ENCODE data around the gene NT5DC1.

DNA sequence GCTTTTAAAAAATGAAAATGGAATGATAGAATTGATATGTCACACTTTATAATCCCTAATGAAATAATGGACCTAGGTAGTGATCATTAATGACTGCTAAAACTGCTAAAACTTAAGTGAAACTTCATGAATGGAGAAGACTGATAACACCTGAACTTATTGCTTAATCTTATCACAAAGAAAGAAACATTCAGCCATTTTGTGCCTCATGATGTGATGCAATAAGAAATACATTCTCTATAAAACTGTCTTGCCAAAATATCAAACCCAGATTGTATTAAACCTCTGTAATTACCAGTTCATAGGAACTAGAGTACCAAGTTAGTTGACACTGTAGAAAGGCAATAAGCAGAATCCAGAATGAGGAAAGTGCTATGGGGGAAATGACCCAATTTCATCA lies 79.7 kb downstream of the NT5DC1 start:
- TF ChIP-seq CTCF (conservative IDR thresholded peaks at IDR 0.05; ENCODE audit: low read depth in 2 of 2) (no peak), POLR2AphosphoS5 (IDR thresholded peaks at IDR 0.05; ENCODE audit: low read depth) (no peak), EZH2 (IDR thresholded peaks at IDR 0.05; ENCODE audit: low read depth, unreplicated experiment) (no peak), CREB1 (CRISPR knock-in tag; IDR thresholded peaks at IDR 0.05; ENCODE audit: low read depth) (no peak), ZNF114 (CRISPR knock-in tag; IDR thresholded peaks at IDR 0.05) (no peak), ETS1 (IDR thresholded peaks at IDR 0.05) (no peak), ZNF331 (CRISPR knock-in tag; IDR thresholded peaks at IDR 0.05; ENCODE audit: low read depth) (no peak), EZH2phosphoT487 (IDR thresholded peaks at IDR 0.05; ENCODE audit: unreplicated experiment) (no peak), NANOG (IDR thresholded peaks at IDR 0.05; ENCODE audit: borderline replicate concordance) (no peak), JUNB (IDR thresholded peaks at IDR 0.05; ENCODE audit: unreplicated experiment) (no peak)
- TF ChIP-seq, protein P1, sequence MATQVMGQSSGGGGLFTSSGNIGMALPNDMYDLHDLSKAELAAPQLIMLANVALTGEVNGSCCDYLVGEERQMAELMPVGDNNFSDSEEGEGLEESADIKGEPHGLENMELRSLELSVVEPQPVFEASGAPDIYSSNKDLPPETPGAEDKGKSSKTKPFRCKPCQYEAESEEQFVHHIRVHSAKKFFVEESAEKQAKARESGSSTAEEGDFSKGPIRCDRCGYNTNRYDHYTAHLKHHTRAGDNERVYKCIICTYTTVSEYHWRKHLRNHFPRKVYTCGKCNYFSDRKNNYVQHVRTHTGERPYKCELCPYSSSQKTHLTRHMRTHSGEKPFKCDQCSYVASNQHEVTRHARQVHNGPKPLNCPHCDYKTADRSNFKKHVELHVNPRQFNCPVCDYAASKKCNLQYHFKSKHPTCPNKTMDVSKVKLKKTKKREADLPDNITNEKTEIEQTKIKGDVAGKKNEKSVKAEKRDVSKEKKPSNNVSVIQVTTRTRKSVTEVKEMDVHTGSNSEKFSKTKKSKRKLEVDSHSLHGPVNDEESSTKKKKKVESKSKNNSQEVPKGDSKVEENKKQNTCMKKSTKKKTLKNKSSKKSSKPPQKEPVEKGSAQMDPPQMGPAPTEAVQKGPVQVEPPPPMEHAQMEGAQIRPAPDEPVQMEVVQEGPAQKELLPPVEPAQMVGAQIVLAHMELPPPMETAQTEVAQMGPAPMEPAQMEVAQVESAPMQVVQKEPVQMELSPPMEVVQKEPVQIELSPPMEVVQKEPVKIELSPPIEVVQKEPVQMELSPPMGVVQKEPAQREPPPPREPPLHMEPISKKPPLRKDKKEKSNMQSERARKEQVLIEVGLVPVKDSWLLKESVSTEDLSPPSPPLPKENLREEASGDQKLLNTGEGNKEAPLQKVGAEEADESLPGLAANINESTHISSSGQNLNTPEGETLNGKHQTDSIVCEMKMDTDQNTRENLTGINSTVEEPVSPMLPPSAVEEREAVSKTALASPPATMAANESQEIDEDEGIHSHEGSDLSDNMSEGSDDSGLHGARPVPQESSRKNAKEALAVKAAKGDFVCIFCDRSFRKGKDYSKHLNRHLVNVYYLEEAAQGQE (IDR thresholded peaks at IDR 0.05; ENCODE audit: unreplicated experiment): no peak
- TF ChIP-seq, protein P2, sequence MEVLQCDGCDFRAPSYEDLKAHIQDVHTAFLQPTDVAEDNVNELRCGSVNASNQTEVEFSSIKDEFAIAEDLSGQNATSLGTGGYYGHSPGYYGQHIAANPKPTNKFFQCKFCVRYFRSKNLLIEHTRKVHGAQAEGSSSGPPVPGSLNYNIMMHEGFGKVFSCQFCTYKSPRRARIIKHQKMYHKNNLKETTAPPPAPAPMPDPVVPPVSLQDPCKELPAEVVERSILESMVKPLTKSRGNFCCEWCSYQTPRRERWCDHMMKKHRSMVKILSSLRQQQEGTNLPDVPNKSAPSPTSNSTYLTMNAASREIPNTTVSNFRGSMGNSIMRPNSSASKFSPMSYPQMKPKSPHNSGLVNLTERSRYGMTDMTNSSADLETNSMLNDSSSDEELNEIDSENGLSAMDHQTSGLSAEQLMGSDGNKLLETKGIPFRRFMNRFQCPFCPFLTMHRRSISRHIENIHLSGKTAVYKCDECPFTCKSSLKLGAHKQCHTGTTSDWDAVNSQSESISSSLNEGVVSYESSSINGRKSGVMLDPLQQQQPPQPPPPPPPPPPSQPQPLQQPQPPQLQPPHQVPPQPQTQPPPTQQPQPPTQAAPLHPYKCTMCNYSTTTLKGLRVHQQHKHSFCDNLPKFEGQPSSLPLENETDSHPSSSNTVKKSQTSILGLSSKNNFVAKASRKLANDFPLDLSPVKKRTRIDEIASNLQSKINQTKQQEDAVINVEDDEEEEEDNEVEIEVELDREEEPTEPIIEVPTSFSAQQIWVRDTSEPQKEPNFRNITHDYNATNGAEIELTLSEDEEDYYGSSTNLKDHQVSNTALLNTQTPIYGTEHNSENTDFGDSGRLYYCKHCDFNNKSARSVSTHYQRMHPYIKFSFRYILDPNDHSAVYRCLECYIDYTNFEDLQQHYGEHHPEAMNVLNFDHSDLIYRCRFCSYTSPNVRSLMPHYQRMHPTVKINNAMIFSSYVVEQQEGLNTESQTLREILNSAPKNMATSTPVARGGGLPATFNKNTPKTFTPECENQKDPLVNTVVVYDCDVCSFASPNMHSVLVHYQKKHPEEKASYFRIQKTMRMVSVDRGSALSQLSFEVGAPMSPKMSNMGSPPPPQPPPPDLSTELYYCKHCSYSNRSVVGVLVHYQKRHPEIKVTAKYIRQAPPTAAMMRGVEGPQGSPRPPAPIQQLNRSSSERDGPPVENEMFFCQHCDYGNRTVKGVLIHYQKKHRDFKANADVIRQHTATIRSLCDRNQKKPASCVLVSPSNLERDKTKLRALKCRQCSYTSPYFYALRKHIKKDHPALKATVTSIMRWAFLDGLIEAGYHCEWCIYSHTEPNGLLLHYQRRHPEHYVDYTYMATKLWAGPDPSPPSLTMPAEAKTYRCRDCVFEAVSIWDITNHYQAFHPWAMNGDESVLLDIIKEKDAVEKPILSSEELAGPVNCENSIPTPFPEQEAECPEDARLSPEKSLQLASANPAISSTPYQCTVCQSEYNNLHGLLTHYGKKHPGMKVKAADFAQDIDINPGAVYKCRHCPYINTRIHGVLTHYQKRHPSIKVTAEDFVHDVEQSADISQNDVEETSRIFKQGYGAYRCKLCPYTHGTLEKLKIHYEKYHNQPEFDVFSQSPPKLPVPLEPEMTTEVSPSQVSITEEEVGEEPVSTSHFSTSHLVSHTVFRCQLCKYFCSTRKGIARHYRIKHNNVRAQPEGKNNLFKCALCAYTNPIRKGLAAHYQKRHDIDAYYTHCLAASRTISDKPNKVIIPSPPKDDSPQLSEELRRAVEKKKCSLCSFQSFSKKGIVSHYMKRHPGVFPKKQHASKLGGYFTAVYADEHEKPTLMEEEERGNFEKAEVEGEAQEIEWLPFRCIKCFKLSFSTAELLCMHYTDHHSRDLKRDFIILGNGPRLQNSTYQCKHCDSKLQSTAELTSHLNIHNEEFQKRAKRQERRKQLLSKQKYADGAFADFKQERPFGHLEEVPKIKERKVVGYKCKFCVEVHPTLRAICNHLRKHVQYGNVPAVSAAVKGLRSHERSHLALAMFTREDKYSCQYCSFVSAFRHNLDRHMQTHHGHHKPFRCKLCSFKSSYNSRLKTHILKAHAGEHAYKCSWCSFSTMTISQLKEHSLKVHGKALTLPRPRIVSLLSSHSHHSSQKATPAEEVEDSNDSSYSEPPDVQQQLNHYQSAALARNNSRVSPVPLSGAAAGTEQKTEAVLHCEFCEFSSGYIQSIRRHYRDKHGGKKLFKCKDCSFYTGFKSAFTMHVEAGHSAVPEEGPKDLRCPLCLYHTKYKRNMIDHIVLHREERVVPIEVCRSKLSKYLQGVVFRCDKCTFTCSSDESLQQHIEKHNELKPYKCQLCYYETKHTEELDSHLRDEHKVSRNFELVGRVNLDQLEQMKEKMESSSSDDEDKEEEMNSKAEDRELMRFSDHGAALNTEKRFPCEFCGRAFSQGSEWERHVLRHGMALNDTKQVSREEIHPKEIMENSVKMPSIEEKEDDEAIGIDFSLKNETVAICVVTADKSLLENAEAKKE (CRISPR knock-in tag; IDR thresholded peaks at IDR 0.05): no peak

Data from GM23338 (cell line).